ENCODE measurements around the gene KIF27.

DNA sequence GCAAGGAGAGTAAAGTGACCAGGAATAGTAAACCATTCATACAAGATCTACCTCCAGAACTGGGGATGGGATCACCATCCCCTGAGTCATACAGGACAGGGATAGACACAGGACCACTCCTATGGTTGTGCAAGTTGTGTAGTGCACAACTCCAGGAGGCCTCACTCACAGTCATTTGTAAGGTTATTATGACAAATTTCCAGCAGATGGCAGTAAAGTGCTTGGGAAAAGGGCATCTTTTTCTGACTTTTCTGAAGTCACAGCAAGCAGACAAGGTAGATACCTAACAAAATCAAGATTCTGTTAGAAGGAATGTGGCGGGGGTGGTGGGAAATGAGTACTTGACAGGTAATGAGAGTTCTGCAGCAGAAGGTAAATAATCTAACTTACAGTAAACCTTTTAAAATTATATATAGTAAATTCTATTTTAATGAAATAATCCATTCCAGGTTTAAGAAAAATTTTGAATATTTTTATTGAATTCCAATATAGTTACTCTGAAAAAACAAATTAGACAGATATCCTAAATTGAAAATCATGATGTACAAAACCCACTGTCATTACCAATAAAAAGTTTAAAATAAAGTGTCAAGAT lies 16.7 kb upstream of the KIF27 start:
- TF ChIP-seq, protein P1, sequence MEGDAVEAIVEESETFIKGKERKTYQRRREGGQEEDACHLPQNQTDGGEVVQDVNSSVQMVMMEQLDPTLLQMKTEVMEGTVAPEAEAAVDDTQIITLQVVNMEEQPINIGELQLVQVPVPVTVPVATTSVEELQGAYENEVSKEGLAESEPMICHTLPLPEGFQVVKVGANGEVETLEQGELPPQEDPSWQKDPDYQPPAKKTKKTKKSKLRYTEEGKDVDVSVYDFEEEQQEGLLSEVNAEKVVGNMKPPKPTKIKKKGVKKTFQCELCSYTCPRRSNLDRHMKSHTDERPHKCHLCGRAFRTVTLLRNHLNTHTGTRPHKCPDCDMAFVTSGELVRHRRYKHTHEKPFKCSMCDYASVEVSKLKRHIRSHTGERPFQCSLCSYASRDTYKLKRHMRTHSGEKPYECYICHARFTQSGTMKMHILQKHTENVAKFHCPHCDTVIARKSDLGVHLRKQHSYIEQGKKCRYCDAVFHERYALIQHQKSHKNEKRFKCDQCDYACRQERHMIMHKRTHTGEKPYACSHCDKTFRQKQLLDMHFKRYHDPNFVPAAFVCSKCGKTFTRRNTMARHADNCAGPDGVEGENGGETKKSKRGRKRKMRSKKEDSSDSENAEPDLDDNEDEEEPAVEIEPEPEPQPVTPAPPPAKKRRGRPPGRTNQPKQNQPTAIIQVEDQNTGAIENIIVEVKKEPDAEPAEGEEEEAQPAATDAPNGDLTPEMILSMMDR (IDR thresholded peaks at IDR 0.05; ENCODE audit: borderline replicate concordance, extremely low read depth, low read length, poor library complexity, severe bottlenecking), result peak; percentile 77
- TF ChIP-seq EZH2 (IDR thresholded peaks at IDR 0.05; ENCODE audit: borderline replicate concordance, low read depth, low read length, severe bottlenecking), result no peak
